Measurements from ENCODE around the gene PSMD8. TPM values are rescaled to one million over a fixed set of nuclear protein-coding genes. Genes with fewer than 3 reads are reported as not detected.
"Not testable (repeated sequence)": the region's sequence is repeated elsewhere in the genome, so short reads cannot be mapped to it uniquely, and the experiment has no call there.

Gene PSMD8
- total and polyA plus RNA-seq, 2 of the 8 experiments (the other 6 are each of a cell fraction or from before 2014, with no cell fraction given), result 170 to 486 TPM

GRCh38 chr19:38411898-38412297 lies 37.5 kb downstream of the PSMD8 start:
- not testable (repeated sequence) for H2BK5ac ChIP-seq (ENCODE audit: low read depth, low read length); H2BK120ac ChIP-seq (replicated peaks; ENCODE audit: low read depth, low read length); H3K9ac ChIP-seq (replicated peaks in 1 of 4; ENCODE audit: extremely low read depth in 1 of 4, low read depth in 3 of 4, low read length in 3 of 4); DNase-seq (ENCODE audit: low read depth in 1 of 2, low spot score in 2 of 2); H3K36me3 ChIP-seq (ENCODE audit: control insufficient read depth in 2 of 4, insufficient read depth in 4 of 4, low read length in 3 of 4); H4K8ac ChIP-seq (ENCODE audit: extremely low read depth, insufficient read depth, low read length); H3K4me2 ChIP-seq (ENCODE audit: insufficient read depth in 1 of 2, low read depth in 2 of 2, low read length in 2 of 2); H3K79me1 ChIP-seq (ENCODE audit: low read depth, low read length); H3K79me2 ChIP-seq (ENCODE audit: control insufficient read depth in 1 of 2, insufficient read depth in 2 of 2, low read length in 2 of 2); H2BK20ac ChIP-seq (ENCODE audit: low read length); H3K18ac ChIP-seq (ENCODE audit: extremely low read depth, low read length); H2AFZ ChIP-seq (ENCODE audit: low read length); H3K4me1 ChIP-seq (replicated peaks in 1 of 4; ENCODE audit: control insufficient read depth in 3 of 4, insufficient read depth in 4 of 4, low read length in 3 of 4); H3K23me2 ChIP-seq (ENCODE audit: low read depth, low read length); H3K27ac ChIP-seq (ENCODE audit: low read depth, low read length); H4K91ac ChIP-seq (replicated peaks; ENCODE audit: insufficient read length, low read length); H3K4me3 ChIP-seq (ENCODE audit: extremely low read depth in 1 of 4, insufficient read depth in 2 of 4, low read depth in 3 of 4, low read length in 4 of 4); H3K27me3 ChIP-seq (replicated peaks in 1 of 4; ENCODE audit: control insufficient read depth in 3 of 4, extremely low read depth in 1 of 4, insufficient read depth in 3 of 4, low read length in 3 of 4); H3K14ac ChIP-seq (ENCODE audit: insufficient read length); H3K9me3 ChIP-seq (ENCODE audit: insufficient read depth in 2 of 2, low read depth in 1 of 2, low read length in 1 of 2); H3K4ac ChIP-seq (replicated peaks; ENCODE audit: insufficient read length, low read depth, low read length); H2BK15ac ChIP-seq (ENCODE audit: low read length); H2AK5ac ChIP-seq (ENCODE audit: low read depth, low read length); H3K23ac ChIP-seq (ENCODE audit: insufficient read length); H2BK12ac ChIP-seq (ENCODE audit: low read depth, low read length); H3K56ac ChIP-seq (replicated peaks; ENCODE audit: insufficient read length, low read depth, low read length); H4K5ac ChIP-seq (ENCODE audit: insufficient read length, low read depth, low read length); FAIRE-seq; H4K20me1 ChIP-seq (replicated peaks in 1 of 2; ENCODE audit: control insufficient read depth in 1 of 2, insufficient read depth in 2 of 2, low read length in 2 of 2)
- WGBS, 2 experiments (ENCODE audit: extremely low coverage in 1 of 2, insufficient coverage in 1 of 2, insufficient read length in 1 of 2, insufficient replicate concordance in 2 of 2, low coverage in 1 of 2, low lambda C conversion rate in 2 of 2, missing lambda C conversion rate in 1 of 2), result 92% methylated on average over 5 of the region's 5 CpGs; no CpG with 5 or more reads in 1 of the 2 experiments
- CTCF ChIA-PET (ENCODE audit: partially characterized antibody), result interaction anchor here (0.9 to 5.7 kb wide), 4 partner anchors 9 to 270 kb away, joined by 3 to 32 read pairs (median 4); partner anchors contain the start of gene FAM98C
- POLR2A ChIA-PET (ENCODE audit: partially characterized antibody), result interaction anchor here (0.6 to 1.1 kb wide), 5 partner anchors 10 to 80 kb away, joined by 3 to 4 read pairs (median 3); partner anchors contain the start of genes GGN and SPRED3

Data from H1 (cell line).